ENCODE measurements around the gene TRAK2. TPM values are rescaled to one million over a fixed set of nuclear protein-coding genes. Genes with fewer than 3 reads are reported as not detected.

The TRAK2 gene
- total and polyA plus RNA-seq, 2 of the 13 experiments (the other 11 are each of a cell fraction or from before 2014, with no cell fraction given): 7.7 to 21.0 TPM

DNA sequence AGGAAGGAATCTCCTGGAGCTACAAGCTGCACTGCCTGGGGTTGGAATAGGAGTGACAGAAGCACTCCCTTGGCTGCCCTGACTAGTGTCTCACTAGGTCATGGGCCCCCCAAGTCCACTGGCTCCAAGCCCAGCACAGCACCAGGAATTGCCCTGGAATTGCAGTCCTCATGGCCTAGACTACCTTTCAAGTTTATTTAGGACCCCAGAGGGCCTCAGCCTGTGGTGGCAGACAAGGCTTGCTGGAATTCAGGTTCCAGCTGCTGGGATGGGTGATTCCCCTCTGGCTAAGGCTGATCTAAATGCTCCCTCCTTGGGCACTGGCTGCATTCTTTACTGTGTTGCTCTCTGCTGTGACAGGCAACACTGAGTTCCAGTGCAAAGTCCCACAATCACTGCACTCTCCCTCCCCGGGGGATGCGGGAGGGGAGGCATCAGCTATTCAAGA, 14.3 kb upstream of the TRAK2 start:
- POLR2A ChIA-PET: interaction anchor here (0.7 kb wide), 1 partner anchor 14 kb away, joined by 3 read pairs; the partner anchor contains the start of gene STRADB
- TF ChIP-seq RFXANK (CRISPR knock-in tag; IDR thresholded peaks at IDR 0.05): no peak
- TF ChIP-seq ZNF460 (CRISPR knock-in tag; IDR thresholded peaks at IDR 0.05; ENCODE audit: borderline replicate concordance): no peak
- no peak for TF ChIP-seq ZNF329 (CRISPR knock-in tag; IDR thresholded peaks at IDR 0.05; ENCODE audit: low read depth)
- no peak for TF ChIP-seq FOSL1 (CRISPR knock-in tag; IDR thresholded peaks at IDR 0.05; ENCODE audit: borderline replicate concordance)
- TF ChIP-seq, protein P1, sequence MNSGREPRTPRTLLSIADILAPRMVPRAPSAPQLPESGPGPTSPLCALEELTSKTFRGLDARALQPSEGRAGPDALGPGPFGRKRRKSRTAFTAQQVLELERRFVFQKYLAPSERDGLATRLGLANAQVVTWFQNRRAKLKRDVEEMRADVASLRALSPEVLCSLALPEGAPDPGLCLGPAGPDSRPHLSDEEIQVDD (CRISPR knock-in tag; IDR thresholded peaks at IDR 0.05; ENCODE audit: borderline replicate concordance): no peak
- peak; percentile 73 for TF ChIP-seq GFI1 (CRISPR knock-in tag; IDR thresholded peaks at IDR 0.05; ENCODE audit: borderline replicate concordance)
- H3K9ac ChIP-seq (ENCODE audit: insufficient read depth, low read depth, low read length): no peak overlapping the region
- no TSS peak for BruUV-seq (replicated peaks)
- H3K4me1 ChIP-seq (ENCODE audit: insufficient read depth, low read length): no peaks in the 10 kb centered on the region
- CTCF ChIA-PET (ENCODE audit: low intra/inter-chr PET ratio, low total read pairs): no interaction called here
- intact Hi-C loops (cut with micrococcal nuclease; ENCODE audit: unreplicated experiment): no loop called here
- H3K9me3 ChIP-seq (ENCODE audit: low read length): no peaks in the 10 kb centered on the region
- H3K27me3 ChIP-seq (ENCODE audit: control insufficient read depth in 1 of 2, insufficient read depth in 2 of 2, low read length in 2 of 2): no peaks in the 10 kb centered on the region
- H4K20me1 ChIP-seq (ENCODE audit: insufficient read depth, low read length): no peaks in the 10 kb centered on the region
- no peak overlapping the region for H3K4me3 ChIP-seq (replicated peaks in 1 of 3; ENCODE audit: insufficient read depth in 1 of 3, low read depth in 2 of 3, low read length in 3 of 3)
- in situ Hi-C loops (cut with HindIII; ENCODE audit: extremely low pct_ligation_motif_present, low pct_unique_long_range_greater_than_20kb): no loop called here
- no peaks in the 10 kb centered on the region for H3K79me2 ChIP-seq (ENCODE audit: insufficient read depth, low read length)
- FAIRE-seq (no peak), DNase-seq (ENCODE audit: low spot score) (no peak), ATAC-seq (peak; percentile 62)
- no peak overlapping the region for H3K4me2 ChIP-seq (ENCODE audit: low read depth, low read length)
- no peak overlapping the region for H3K27ac ChIP-seq (ENCODE audit: extremely low read length, insufficient read depth, low read length)
- peaks cover 9 to 51% of the 10 kb centered on the region in 2 experiments; a peak in 4 of 5 replicates for H3K36me3 ChIP-seq (replicated peaks in 1 of 2; ENCODE audit: control insufficient read depth in 1 of 2, insufficient read depth in 2 of 2, low read length in 2 of 2)
- no peak overlapping the region for H2AFZ ChIP-seq (ENCODE audit: low read length)
- 100% methylated on average over 2 of the region's 2 CpGs for WGBS (ENCODE audit: low lambda C conversion rate)

GRCh38 chr2:201464547-201464946, 13.3 kb upstream of the TRAK2 start:
- no peak overlapping the region for H3K4me3 ChIP-seq (replicated peaks in 1 of 3; ENCODE audit: insufficient read depth in 1 of 3, low read depth in 2 of 3, low read length in 3 of 3)
- no TSS peak for BruUV-seq (replicated peaks)
- H4K20me1 ChIP-seq (ENCODE audit: insufficient read depth, low read length): no peaks in the 10 kb centered on the region
- H3K9me3 ChIP-seq (ENCODE audit: low read length): no peaks in the 10 kb centered on the region
- H3K79me2 ChIP-seq (ENCODE audit: insufficient read depth, low read length): no peaks in the 10 kb centered on the region
- no peak overlapping the region for H3K4me2 ChIP-seq (ENCODE audit: low read depth, low read length)
- WGBS (ENCODE audit: low lambda C conversion rate): 100% methylated on average over 1 of the region's 1 CpG
- ATAC-seq (no peak; the same call in 2 of the 3 replicates), FAIRE-seq (no peak), DNase-seq (ENCODE audit: low spot score) (no peak)
- no peaks in the 10 kb centered on the region for H3K4me1 ChIP-seq (ENCODE audit: insufficient read depth, low read length)
- CTCF ChIA-PET (ENCODE audit: low intra/inter-chr PET ratio, low total read pairs): no interaction called here
- POLR2A ChIA-PET: no interaction called here
- no peak overlapping the region for H3K9ac ChIP-seq (ENCODE audit: insufficient read depth, low read depth, low read length)
- H2AFZ ChIP-seq (ENCODE audit: low read length): no peak overlapping the region
- H3K27me3 ChIP-seq (ENCODE audit: control insufficient read depth in 1 of 2, insufficient read depth in 2 of 2, low read length in 2 of 2): no peaks in the 10 kb centered on the region
- H3K27ac ChIP-seq (ENCODE audit: extremely low read length, insufficient read depth, low read length): no peak overlapping the region
- TF ChIP-seq ZSCAN9 (CRISPR knock-in tag; IDR thresholded peaks at IDR 0.05; ENCODE audit: borderline replicate concordance) (no peak), TP53 (CRISPR knock-in tag; conservative IDR thresholded peaks at IDR 0.05) (no peak), TAF15 (IDR thresholded peaks at IDR 0.05; ENCODE audit: low read depth, low read length, poor library complexity, severe bottlenecking) (no peak), ZBTB37 (CRISPR knock-in tag; IDR thresholded peaks at IDR 0.05) (no peak), AGO1 (IDR thresholded peaks at IDR 0.05; ENCODE audit: low read depth, low read length, poor library complexity, severe bottlenecking) (no peak), ZNF350 (CRISPR knock-in tag; IDR thresholded peaks at IDR 0.05; ENCODE audit: borderline replicate concordance, low read depth) (no peak), EED (CRISPR knock-in tag; IDR thresholded peaks at IDR 0.05) (no peak), TCF7 (IDR thresholded peaks at IDR 0.05; ENCODE audit: low read depth) (no peak)
- in situ Hi-C loops (cut with HindIII; ENCODE audit: extremely low pct_ligation_motif_present, low pct_unique_long_range_greater_than_20kb) (no loop called here), intact Hi-C loops (cut with micrococcal nuclease; ENCODE audit: unreplicated experiment) (no loop called here)
- H3K36me3 ChIP-seq (replicated peaks in 1 of 2; ENCODE audit: control insufficient read depth in 1 of 2, insufficient read depth in 2 of 2, low read length in 2 of 2): peaks cover 9 to 46% of the 10 kb centered on the region in 2 experiments; a peak in 4 of 5 replicates

Data from HepG2 (cell line).